Measurements from ENCODE around the gene PRKG1. TPM values are rescaled to one million over a fixed set of nuclear protein-coding genes. Genes with fewer than 3 reads are reported as not detected.

The PRKG1 gene
- total and polyA plus RNA-seq, 2 of the 8 experiments (the other 6 are each of a cell fraction or from before 2014, with no cell fraction given), result 4.2 to 15.2 TPM

GRCh38 chr10:52043811-52044210 lies 969.5 kb downstream of the PRKG1 start (continued):
- TF ChIP-seq ASH2L (IDR thresholded peaks at IDR 0.05; ENCODE audit: low read length), result no peak
- TF ChIP-seq SP1 (IDR thresholded peaks at IDR 0.05; ENCODE audit: low read depth, low read length), result no peak
- TF ChIP-seq EGR1 (IDR thresholded peaks at IDR 0.05; ENCODE audit: borderline replicate concordance, low read depth, low read length), result no peak
- no peak for TF ChIP-seq JUN (IDR thresholded peaks at IDR 0.05; ENCODE audit: low read depth, low read length)
- TF ChIP-seq SAP30 (IDR thresholded peaks at IDR 0.05; ENCODE audit: insufficient read depth, insufficient replicate concordance, low read length), result no peak

Data from H1 (cell line).